Measurements from ENCODE around the gene CA9.
A peak's percentile ranks its signal among the peaks of the same experiment; 100 is the strongest.

CA9 gene

DNA sequence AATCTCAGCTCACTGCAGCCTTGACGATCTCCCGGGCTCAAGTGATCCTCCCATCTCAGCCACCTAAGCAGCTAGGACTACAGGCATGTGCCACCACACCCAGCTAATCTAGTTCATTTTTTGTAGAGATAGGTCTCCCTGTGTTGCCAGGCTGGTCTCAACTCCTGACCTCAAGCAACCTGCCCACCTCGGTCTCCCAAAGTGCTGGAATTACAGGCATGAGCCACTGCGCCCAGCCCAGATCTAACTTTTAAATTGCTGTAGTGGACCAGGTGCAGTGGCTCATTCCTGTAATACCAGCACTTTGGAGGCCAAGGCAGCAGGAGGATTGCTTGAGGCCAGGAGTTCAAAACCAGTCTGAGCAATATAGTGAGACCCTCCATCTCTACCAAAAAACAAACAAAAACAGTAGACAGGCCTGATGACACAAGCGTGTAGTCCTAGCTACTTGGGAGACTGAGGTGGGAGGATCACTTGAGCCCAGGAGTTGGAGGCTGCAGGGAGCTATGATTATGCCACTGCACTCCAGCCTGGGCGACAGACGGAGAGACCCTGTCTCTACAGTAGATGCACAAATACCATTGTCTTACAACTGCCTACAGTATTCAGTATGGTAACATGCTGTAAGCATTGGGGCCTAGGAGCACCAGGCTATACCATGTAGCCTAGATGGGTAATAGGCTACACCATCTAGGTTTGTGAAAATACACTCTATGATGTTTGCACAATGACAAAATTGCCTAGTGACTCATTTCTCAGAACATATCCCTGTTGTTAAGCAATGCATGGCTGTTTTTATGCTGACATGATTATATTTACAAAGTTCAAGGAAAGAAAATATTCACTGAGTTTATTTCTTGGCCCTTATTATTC lies 21.5 kb upstream of the CA9 start:
- DNase-seq (ENCODE audit: low read depth), result no peak

DNA sequence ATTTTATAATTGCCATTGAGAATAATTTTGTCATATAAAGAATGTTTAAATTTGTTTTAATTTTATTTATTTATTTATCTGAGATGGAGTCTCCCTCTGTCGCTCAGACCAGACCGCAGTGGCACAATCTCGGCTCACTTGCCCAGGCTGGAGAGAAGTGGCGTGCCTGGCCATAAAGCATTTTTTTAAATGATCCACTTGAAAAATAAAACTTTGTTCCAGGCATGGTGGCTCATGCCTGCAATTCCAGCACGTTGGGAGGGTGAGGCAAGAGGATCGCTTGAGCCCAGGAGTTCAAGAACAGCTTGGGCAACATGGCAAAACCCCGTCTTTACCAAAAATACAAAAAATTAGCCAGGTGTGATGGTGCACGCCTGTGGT lies 20.9 kb upstream of the CA9 start:
- no peak for DNase-seq (ENCODE audit: low read depth)

DNA sequence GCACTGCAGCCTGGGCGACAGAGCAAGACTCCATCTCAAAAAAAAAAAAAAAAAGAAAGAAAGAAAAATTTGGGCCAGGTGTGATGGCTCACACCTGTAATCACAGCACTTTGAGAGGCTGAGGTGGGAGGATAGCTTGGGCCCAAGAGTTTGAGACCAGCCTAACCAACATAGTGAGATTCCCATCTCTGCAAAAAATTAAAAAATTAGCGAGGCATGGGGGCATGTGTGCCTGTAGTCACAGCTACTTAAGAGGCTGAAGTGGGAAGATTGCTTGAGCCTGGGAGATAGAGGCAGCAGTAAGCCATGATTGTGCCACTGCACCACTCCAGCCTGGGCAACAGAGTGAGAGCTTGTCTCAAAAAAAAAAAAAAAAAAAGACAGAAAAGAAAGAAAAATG lies 20.1 kb upstream of the CA9 start:
- no peak for DNase-seq (ENCODE audit: low read depth)

DNA sequence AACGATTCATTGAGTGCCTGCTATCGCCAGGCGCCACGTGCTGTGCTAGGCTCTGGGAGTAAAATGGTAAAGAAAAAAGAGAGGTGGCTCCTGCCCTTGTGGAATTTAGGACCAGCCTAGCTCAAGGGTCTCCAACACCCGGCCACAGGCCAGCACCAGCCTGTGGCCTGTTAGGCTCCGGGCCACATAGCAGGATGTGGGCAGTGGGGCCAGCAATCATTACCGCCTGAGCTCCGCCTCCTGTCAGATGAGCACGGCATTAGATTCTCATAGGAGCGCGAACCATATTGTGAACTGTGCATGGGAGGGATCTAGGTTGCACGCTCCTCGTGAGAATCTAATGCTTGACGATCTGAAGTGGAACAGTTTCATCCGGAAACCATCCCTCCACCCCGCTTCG lies 17.4 kb upstream of the CA9 start:
- DNase-seq (ENCODE audit: low read depth), result no peak

DNA sequence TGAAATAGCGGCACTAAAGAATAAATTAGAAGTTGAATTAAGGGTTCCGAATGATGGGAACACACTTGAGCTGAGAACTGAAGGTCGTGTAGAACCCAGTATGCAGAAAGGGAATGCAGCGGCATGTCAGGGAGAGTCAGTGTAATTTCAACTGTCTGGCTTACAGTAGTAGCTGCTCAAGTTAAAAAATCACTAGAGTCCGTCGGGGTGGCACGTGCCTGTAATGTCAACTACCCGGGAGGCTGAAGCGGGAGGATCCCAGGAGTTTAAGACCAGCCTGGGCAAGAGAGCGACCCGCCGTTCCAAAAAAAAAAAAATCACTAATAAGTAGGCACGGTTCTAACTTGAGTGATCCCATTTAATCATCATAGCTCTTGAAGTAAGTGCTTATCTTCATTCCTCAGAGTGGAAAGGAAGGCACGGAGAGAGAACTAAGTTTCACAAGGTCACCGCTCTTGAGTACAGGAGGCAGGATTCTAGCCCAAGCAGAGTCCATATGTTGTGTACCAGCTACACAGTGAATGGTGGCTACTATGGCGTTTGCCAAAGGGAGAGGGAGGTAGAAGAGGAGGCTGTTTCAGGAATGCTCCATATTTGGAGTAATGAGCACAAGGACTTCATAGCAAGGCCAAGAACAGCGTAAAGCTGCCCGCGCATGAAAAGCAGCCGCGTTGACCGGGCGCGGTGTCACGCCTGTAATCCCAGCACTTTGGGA lies 16.7 kb upstream of the CA9 start:
- DNase-seq (ENCODE audit: low read depth), result no peak

DNA sequence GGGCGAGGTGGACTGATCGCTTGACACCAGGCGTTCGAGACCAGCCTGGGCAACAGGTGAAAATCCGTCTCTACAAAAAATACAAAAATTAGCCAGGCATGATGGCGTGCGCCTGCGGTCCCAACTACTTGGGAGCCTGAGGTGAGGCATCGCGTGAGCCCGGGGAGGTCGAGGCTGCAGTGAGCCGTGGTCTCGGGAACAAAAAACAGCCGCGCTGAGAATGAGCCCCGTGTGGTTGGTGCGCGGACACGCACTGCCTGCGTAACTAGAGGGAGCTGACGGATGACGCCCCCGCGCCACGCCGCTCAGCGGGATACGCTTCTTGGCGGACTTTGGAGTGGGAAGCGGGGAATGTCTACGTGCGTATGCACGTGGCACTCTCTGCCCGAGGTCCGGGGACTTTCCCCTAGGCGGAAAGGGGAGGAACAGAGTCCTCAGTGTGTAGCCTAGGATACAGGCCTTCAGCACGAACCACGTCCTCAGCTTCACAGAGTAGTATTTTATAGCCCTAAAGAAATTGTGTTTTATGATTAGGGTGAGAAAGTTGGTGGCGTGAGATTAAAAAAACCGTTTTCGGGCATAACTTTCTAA lies 16.1 kb upstream of the CA9 start, which contains the start of gene RMRP:
RMRP (minus strand) TSS at position 474 of the 591 bp plus-strand sequence.
- peak; percentile 94 for DNase-seq (ENCODE audit: low read depth)

DNA sequence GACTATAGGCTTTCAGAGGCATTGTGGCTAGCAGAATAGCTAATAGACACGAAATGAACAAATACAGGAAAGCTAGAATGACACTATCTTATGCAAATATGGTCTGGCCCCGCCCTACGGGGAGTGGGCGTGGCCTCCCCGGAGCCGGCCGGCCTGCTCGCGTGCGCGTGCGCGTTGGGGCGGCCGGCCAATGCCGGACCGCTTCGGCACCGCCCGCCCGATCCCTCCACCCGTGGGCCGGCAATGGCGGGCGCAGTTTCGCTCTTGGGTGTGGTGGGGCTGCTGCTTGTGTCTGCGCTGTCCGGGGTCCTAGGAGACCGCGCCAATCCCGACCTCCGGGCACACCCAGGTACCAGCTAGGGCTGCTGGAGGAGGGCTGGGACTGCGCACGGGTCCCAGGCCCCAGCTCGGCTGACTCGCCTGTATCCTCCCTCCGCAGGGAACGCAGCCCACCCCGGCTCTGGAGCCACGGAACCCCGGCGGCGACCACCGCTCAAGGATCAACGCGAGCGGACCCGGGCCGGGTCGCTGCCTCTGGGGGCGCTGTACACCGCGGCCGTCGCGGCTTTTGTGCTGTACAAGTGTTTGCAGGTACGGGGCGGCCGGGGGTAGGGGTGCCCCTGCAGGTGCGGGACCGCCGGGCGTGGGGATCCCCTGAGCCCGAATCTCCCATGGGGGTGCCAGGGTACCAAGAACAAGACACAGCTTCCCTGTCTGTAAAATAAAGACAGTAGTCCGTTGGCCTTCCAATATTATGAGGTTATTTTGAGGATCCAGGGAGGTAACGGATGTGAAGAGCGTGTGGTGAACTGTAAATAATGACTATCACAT lies 15.4 kb upstream of the CA9 start, which contains the start of gene CCDC107:
CCDC107 (plus strand) TSS at position 156 of the 831 bp plus-strand sequence; CDS start at position 244, 88 bp downstream.
- DNase-seq (ENCODE audit: low read depth), result peak; percentile 76

DNA sequence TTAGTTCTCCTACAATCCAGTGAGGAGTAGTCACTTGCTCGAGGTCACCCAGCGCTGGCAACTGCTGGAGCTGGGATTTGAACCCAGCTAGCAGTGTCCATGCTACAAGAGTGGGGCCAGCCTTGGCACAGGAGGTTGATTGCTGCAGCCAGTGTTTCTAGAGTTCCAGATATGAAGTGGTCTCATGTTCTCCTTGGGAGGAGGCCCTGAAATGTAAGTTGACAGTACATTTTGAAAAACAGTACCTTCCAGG lies 14.8 kb upstream of the CA9 start:
- DNase-seq (ENCODE audit: low read depth), result no peak

DNA sequence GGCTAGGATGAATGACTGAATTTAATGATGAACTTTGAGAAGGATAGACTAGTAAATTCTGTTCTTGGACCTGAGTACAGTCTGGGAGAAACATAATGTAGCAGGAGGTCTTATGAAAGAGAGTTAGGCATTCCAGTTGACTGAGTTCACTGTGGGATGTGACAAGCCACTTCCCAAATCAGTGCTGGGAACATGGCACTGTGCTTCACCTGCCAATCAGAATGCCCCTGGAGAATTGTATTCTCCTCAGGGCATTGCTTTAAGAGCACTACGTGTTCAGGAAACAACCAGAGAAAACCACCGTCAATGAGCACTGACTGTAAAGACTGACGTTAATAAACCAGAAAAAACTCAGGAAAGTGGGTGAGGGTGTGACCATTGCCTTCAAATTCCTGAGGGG lies 14.4 kb upstream of the CA9 start:
- no peak for DNase-seq (ENCODE audit: low read depth)

DNA sequence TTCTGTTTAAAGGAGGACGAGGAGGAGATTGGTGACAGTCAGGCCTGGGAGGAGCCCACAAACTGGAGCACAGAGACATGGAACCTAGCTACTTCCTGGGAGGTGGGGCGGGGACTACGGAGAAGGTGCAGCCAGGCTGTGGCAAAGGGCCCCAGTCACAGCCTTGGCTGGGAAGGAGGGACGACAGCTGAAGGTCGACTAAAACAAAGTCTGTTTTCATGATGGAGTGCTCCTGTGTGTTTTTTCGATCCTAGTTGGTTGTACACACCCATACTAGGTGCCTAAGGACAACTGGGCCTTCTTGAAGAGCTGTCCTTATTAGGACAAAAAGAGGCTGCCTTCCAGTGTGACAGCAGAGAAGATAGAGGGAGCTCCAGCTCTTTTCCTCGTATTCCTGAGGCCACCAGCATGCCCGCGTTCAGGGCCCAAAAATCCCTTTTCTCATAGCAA lies 12.7 kb upstream of the CA9 start:
- DNase-seq (ENCODE audit: low read depth), result no peak

DNA sequence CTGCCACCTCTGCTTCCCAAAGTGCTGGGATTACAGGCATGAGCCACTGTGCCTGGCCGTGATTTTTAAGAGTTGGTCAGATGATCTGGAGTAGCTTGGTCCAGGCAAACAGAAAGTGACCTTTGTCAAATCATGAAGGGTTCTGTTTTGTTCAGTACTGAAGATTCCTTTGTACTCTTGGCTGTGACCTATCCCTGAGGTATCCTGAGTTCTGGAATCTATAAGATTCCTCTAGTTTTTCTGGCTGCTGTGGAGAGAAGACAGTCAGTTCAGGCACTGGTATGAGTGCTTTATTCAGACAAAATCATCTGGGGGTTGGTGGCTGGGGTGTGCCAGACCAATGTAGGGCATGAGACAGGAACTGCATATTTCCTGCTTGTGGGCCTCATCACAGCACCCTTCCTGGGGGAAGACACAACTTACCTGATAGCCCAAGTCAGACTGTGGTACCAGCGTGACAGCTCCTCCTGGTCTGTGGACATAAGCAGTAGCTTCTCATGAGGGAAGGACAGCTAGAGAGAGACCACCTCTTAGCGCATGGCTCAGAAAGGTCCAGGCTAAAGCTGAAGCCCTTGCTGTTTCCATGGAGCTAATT lies 11.9 kb upstream of the CA9 start:
- DNase-seq (ENCODE audit: low read depth), result no peak

DNA sequence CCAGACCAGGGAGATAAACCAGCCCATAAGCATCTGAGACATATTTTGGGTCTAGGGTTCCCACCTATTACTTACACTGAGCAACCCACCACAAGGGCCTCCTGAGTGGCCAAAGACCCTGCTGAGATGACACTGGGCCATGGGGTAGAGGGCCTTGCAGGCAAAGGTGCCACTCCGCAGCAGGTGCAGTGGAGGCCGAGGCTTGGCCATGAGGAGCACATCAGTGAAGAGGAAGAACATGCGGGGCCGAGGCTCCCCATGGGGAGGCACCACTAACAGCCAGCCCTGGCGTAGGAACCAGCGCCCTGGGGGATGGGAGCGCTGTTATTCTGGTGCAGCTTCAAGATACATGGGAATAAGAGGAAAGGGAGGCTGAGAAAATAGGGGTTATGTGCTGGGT lies 11.3 kb upstream of the CA9 start:
- no peak for DNase-seq (ENCODE audit: low read depth)

DNA sequence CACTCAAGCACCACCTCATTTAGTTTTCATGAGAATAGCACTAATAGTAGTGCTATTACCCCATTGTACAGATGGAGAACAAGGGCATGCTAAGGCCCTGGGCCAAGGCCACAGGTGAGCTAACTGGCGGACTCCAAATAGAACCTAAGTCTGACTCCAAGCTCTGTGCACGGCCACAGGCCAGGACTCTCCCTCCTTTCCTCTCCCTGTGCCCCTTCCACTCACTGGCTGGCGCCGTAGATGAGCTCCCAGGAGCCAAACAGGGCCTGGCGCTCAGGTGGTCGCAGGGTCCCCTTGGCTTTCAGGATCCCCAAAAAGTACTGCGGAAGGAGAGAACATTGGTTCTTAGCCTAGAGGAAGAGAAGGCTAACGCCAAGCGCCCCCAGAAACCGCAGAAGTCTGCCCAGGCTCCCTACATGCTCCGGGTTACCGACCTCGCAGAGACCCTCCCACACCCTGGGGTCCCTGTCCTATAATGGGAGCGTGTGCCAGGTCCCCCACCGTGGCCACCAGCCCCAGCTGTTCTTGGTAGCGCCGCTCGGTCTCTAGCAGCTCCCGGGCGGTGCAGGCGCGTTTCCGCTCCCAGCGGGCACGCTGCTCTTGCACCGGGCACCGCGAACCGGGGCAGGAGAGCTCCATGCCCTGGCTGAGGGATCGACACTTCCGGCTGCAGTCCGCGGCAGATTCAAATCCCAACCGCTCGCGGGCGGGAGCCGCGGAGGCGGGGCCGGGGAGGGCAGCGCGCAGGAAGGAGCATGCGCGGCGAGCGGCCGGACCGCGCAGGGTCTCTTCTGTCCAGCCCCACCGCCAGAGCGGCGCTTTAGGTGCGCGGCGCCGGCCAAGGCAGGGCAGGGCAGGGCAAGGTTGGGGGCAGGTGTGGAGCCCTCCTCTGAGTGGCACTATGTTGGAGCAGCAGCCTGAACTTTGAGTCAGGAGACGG lies 8.9 kb upstream of the CA9 start, which contains the start of gene ARHGEF39:
ARHGEF39 (minus strand) TSS at position 665 of the 940 bp plus-strand sequence; CDS start at position 639, 26 bp downstream.
- DNase-seq (ENCODE audit: low read depth), result peak; percentile 59

DNA sequence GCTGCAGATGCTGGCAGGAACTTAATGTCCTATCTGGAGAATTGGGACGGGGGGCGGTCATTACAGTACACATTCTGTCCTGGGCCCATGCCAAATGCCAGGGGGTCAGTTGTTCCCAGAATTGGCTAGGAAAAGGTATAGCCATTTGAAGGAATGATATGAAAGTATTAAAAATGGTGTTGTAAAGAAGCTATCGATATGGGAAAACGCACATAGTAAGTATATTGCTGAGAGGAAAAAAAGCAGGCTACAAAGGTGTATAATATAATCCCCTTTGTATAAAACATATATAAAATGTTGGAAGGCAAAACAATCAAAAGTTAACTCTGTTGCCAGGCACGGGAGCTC lies 8.3 kb upstream of the CA9 start:
- DNase-seq (ENCODE audit: low read depth), result no peak

DNA sequence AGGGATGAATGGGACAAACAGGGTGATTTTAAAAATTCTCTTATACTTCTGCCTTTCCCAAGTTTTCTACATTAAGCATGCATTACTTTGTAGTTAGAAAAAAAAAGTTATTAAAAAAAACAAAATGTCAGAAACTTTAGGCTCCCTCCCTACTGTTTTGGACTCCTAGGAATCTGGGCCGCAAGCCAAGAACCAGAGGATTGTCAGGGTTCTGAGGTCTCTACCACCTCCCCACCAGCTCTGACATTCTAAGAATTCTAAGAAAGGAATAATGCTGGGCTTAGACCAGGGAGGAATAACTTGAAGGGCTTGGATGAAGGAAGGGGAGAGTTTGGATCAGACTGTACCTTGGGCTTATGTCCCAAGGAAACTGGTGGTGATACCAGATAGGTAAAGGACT lies 7.7 kb upstream of the CA9 start:
- DNase-seq (ENCODE audit: low read depth), result no peak

DNA sequence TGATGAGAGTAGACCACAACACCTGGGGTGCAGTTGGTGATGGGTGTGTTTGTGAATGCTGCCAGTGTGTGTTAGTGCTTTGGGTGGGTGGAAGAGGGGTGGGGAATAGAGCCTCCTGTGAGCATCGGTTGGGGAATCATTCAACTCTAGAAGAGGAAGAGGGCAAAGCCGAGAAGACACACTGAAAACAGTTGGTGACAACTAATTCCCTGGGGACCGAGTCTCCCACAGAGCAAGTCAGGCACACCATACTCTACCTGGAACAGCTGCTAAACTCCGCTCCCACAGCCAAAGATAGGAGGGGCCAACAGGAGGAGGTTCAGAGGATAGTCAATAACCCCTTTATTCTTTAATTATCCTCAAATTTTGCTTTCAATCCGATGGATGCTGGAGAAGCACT lies 7.2 kb upstream of the CA9 start:
- DNase-seq (ENCODE audit: low read depth), result no peak

DNA sequence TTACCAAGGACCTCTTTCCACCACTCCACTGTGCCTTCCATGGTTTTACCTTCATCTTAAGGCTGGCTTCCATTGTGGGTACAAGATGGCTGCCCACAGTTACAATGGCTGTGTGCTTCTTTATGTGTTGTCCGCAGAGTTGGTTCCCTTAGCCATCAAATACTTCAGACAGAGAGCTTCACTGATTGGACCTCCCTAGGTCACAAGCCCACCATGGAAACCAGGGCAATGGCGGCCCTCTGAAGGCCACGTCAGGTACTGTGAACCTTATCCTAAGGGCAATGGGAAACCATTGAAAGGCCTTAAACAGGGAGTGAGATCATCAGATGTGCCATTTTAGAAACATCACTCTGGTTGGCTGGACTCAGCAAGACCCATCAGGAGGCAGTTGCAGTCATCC lies 5.8 kb upstream of the CA9 start:
- DNase-seq (ENCODE audit: low read depth), result no peak

DNA sequence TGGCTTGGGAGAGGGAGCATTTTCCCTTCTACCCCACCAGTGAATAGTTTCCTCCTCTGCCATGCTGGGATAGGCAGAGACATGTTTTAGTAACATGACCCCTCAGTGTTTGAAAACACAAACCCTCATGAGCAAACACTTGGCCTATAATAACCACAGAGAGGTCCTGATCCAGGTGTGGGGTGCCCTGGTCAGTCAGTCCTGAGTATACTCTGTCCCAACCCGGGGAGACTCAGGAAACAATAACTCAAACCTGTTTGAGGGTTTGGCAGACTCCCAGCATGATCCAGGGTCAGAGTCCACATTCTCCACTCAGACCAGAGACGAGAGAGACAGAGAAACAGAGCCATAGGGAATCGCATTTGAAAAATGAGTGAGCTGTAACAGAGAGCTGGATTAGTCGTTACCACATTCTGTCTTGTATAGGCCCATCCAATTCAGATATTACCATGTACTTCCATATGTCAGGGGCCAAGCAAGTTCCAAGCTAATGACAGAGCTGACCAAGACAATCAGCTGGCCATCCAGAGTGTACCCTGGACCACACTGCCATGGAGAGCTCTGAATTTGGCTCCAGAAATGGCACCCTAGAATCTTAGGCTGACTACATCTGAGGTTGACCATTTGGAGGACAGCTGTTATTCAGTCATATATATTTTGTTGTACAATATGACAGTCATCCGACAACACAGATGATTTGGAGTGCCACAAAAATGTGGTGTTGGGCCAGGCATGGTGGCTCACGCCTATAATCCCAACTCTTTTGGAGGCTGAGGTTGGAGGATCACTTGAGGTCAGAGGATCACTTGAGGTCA lies 4.2 kb upstream of the CA9 start:
- DNase-seq (ENCODE audit: low read depth), result no peak

DNA sequence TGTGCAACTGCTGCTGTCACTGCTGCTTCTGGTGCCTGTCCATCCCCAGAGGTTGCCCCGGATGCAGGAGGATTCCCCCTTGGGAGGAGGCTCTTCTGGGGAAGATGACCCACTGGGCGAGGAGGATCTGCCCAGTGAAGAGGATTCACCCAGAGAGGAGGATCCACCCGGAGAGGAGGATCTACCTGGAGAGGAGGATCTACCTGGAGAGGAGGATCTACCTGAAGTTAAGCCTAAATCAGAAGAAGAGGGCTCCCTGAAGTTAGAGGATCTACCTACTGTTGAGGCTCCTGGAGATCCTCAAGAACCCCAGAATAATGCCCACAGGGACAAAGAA lies 265 bp downstream of the CA9 start:
- DNase-seq (ENCODE audit: low read depth), result no peak

DNA sequence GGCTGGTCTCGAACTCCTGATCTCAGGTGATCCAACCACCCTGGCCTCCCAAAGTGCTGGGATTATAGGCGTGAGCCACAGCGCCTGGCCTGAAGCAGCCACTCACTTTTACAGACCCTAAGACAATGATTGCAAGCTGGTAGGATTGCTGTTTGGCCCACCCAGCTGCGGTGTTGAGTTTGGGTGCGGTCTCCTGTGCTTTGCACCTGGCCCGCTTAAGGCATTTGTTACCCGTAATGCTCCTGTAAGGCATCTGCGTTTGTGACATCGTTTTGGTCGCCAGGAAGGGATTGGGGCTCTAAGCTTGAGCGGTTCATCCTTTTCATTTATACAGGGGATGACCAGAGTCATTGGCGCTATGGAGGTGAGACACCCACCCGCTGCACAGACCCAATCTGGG lies 1.5 kb downstream of the CA9 start:
- DNase-seq (ENCODE audit: low read depth), result no peak
